SK-N-MC (cell line): ENCODE data around the gene TMEM145.

Experiments used
- EZH2 ChIP-seq: fragments of 200-600 bp; sonication (generic); IDR thresholded peaks from one replicate; pipeline ENCODE4 v1.6.1; 2017; ENCODE audit warnings: antibody characterized with exemption
- POLR2AphosphoS5 ChIP-seq: IDR thresholded peaks from 2 replicates; pipeline ENCODE4 v1.6.1; 2012; ENCODE audit warnings: mild to moderate bottlenecking, low read depth, low read length, borderline replicate concordance

GRCh38 chr19:42281827-42282762, 31.0 kb upstream of the TMEM145 start:
- TF ChIP-seq POLR2AphosphoS5 = no peak
- TF ChIP-seq EZH2 = no peak
